Psoas muscle (tissue), 8 donors: ENCODE measurements around the gene ITSN1. TPM values are rescaled to one million over a fixed set of nuclear protein-coding genes. Genes with fewer than 3 reads are reported as not detected.
A peak's percentile ranks its signal among the peaks of the same experiment; 100 is the strongest.

ENCODE experiments used
- ATAC-seq, 4 donors: fragments of 200-7000 bp; cut with Tn5 transposase; one replicate each; pipeline ENCODE4 v1.9.1; 2020; ENCODE audit warnings: moderate library complexity in 3 of 4, mild to moderate bottlenecking in 2 of 4
- DNase-seq, 2 donors: peaks; one replicate each; pipeline ENCODE4 v3.0.0-alpha.2; 2020
- H3K27ac ChIP-seq: fragments of 200-600 bp; one replicate; pipeline ENCODE4 v1.8.0; 2022
- H3K27me3 ChIP-seq, 3 donors: fragments of 200-600 bp in 1 of 3; one replicate each; pipeline versions ENCODE4 v1.6.1 to v1.8.0; 2013 to 2022; ENCODE audit warnings: low read length in 2 of 3, mild to moderate bottlenecking in 2 of 3, moderate library complexity in 1 of 3; ENCODE audit not compliant: insufficient read depth in 3 of 3
- H3K36me3 ChIP-seq, 2 donors: fragments of 200-600 bp in 1 of 2; one replicate each; pipeline versions ENCODE4 v1.6.1 to v1.8.0; 2013 to 2022; ENCODE audit warnings: low read depth in 1 of 2, mild to moderate bottlenecking in 1 of 2, moderate library complexity in 1 of 2; ENCODE audit not compliant: insufficient read depth in 1 of 2
- H3K4me1 ChIP-seq: fragments of 200-600 bp; one replicate; pipeline ENCODE4 v1.8.0; 2022
- H3K4me3 ChIP-seq: fragments of 200-600 bp; one replicate; pipeline ENCODE4 v1.8.0; 2022; ENCODE audit warnings: mild to moderate bottlenecking
- H3K9me3 ChIP-seq: fragments of 200-600 bp; one replicate; pipeline ENCODE4 v1.8.0; 2022
- WGBS, 3 donors: extraction: QIAGEN DNeasy Blood & Tissue Kit; methylation state at CpG; one replicate each; pipeline versions ENCODE4 v1.1.6 to v1.1.7; 2013; 5-methylcytosine and 5-hydroxymethylcytosine counted together
- intact Hi-C, 2 donors: fragments of 100-400 bp; cut with DNase I; formaldehyde crosslinking; loops; one replicate each; pipeline versions ENCODE4 v1.11.0 to v1.14.2; 2022
- polyA plus RNA-seq, 3 donors: library from polyadenylated mRNA; stranded (reverse); fragments of 200-250 nt; gene quantifications; one replicate each; pipeline ENCODE4 v1.2.3, GENCODE V29; 2013
- total RNA-seq, 4 donors: library from RNA; stranded (reverse); fragmentation: NEBNext Ultra II Directional in 2 of 4; extraction: Animal tissue kit (Norgen Biotek cat#: 25700) in 2 of 4; gene quantifications; one replicate each; pipeline versions ENCODE4 v1.2.1 to v1.2.4, GENCODE V29; 2021 to 2023
- TF ChIP-seq, protein P1 (sequence below): fragments of 200-600 bp; IDR thresholded peaks from one replicate; pipeline ENCODE4 v1.8.0; 2022; ENCODE audit warnings: antibody characterized with exemption
- donor health status: healthy with polysubstance abuse.
- donor health status: DM: no; HTN: no; CAD: no; lungs with moderate emphysema.
- donor health status: Bipolar disorder and iron deficiency.
- donor health status: healthy.
- donor health status: DM: yes; HTN: yes; CAD: no.
- donor health status: DM: no; HTN: no; CAD: no.
- donor health status: DM: no; HTN: no; CAD: no.
- donor health status: DM: yes; HTN: yes; CAD: no.

Gene ITSN1
- total and polyA plus RNA-seq, 7 donors: 9.3 to 43.8 (median 22.4) TPM

DNA sequence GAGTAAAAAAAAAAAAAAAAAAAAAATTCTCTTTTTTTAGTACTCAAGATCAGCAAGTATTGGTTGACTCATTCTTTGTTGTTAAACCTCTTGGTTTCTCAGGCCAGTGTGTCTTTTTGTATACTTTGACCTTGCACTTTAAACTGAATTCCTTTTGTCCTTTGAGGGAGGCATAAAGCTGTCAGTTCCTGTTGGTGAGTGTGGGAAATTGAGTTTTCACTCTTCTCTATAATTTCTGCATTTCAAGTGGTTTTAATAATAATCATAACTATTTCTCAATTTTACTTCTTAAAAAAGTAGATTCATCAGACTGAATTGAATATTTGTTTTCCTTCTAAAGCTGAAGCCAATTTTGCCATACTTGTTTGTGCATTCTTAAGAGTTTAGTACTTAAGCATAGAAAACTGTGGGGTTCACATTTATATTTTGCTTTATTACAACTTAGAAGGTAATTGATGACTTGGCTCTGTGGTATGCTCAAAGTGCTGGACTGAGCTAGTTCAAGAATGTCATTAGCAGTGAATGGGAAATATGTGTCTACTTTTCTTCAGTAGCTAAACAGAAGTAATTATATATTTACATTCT lies 43.4 kb downstream of the ITSN1 start:
- Histone ChIP-seq H3K9me3 (no peaks in the 10 kb centered on the region), H3K36me3 (no peaks in the 10 kb centered on the region), H3K4me1 (peaks cover 46% of the 10 kb centered on the region), H3K27ac (no peak overlapping the region), H3K27me3 (no peaks in the 10 kb centered on the region), H3K4me3 (no peak overlapping the region)
- DNase-seq (no peak), ATAC-seq (no peak)
- TF ChIP-seq, protein P1, sequence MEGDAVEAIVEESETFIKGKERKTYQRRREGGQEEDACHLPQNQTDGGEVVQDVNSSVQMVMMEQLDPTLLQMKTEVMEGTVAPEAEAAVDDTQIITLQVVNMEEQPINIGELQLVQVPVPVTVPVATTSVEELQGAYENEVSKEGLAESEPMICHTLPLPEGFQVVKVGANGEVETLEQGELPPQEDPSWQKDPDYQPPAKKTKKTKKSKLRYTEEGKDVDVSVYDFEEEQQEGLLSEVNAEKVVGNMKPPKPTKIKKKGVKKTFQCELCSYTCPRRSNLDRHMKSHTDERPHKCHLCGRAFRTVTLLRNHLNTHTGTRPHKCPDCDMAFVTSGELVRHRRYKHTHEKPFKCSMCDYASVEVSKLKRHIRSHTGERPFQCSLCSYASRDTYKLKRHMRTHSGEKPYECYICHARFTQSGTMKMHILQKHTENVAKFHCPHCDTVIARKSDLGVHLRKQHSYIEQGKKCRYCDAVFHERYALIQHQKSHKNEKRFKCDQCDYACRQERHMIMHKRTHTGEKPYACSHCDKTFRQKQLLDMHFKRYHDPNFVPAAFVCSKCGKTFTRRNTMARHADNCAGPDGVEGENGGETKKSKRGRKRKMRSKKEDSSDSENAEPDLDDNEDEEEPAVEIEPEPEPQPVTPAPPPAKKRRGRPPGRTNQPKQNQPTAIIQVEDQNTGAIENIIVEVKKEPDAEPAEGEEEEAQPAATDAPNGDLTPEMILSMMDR: no peak
- intact Hi-C loops: loop anchor here in 1 of 2 donors (5.0 kb wide), 1 partner anchor 33 kb away; no protein-coding TSS in a partner anchor

GRCh38 chr21:33686386-33686785 lies 44.1 kb downstream of the ITSN1 start:
- intact Hi-C loops: loop anchor here in 1 of 2 donors (5.0 kb wide), 1 partner anchor 34 kb away; no protein-coding TSS in a partner anchor
- TF ChIP-seq, protein P1: no peak
- 23 to 60% (median 32%) methylated on average over 3 of the region's 3 CpGs for WGBS, 3 donors
- Histone ChIP-seq H3K36me3 (no peaks in the 10 kb centered on the region), H3K4me1 (peaks cover 46% of the 10 kb centered on the region), H3K27me3 (no peaks in the 10 kb centered on the region), H3K27ac (no peak overlapping the region), H3K4me3 (no peak overlapping the region), H3K9me3 (no peaks in the 10 kb centered on the region)
- DNase-seq (no peak), ATAC-seq (peak in 3 of 4 donors; percentile 42 to 57 (median 48))

DNA sequence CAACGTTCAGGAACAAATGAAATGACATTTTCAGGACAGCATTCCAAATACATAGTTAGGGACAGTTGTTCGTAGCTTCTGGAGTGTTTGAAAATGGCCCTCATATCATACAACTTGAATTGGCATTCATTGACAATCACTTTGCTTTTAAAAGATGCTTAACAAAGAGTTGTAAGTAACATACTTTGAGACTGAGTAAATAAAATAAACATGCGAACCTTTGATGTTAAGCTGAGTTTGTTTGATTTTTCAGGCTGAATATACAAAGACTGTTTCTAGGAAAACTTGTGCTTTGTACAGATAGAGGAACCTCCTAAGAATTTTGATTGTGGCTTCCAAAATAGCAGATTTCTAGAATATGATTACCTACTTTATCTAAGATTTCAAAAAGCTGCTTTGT lies 45.3 kb downstream of the ITSN1 start:
- Histone ChIP-seq H3K4me1 (peaks cover 53% of the 10 kb centered on the region), H3K4me3 (no peak overlapping the region), H3K27ac (no peak overlapping the region), H3K27me3 (no peaks in the 10 kb centered on the region), H3K9me3 (no peaks in the 10 kb centered on the region), H3K36me3 (no peaks in the 10 kb centered on the region)
- intact Hi-C loops: loop anchor here in 1 of 2 donors (5.0 kb wide), 1 partner anchor 35 kb away; no protein-coding TSS in a partner anchor
- no peak for ATAC-seq
- TF ChIP-seq, protein P1: no peak
- DNase-seq: no peak
- 66 to 85% (median 75%) methylated on average over 3 of the region's 3 CpGs for WGBS, 3 donors

GRCh38 chr21:33688353-33688752 lies 46.1 kb downstream of the ITSN1 start:
- 62 to 82% (median 71%) methylated on average over 1 of the region's 1 CpG for WGBS, 3 donors
- Histone ChIP-seq H3K4me3 (no peak overlapping the region), H3K9me3 (no peaks in the 10 kb centered on the region), H3K4me1 (peaks cover 48% of the 10 kb centered on the region), H3K36me3 (no peaks in the 10 kb centered on the region), H3K27ac (no peak overlapping the region), H3K27me3 (no peaks in the 10 kb centered on the region)
- DNase-seq (no peak), ATAC-seq (no peak)
- TF ChIP-seq, protein P1: no peak
- intact Hi-C loops: loop anchor here in 1 of 2 donors (5.0 kb wide), 1 partner anchor 36 kb away; no protein-coding TSS in a partner anchor

DNA sequence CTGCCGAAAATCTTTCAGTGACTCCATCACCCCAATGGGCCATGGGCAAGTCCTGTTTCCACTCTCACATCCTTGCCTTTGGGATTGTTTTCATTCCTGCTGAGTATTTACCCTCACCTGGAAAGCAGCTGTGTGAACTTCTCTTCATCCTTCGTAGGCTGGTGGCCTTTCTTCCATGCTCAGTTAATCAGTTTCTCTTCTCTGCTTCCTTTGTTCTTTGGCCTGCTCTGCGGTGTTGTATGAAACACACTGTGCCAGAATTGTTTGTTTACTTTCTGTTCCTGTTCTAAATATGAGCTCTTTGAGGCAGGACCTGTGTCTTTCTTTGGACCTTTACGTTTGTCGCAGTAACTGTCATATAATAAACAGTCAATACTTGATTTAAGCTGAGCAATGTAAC lies 48.6 kb downstream of the ITSN1 start:
- Histone ChIP-seq H3K27me3 (no peaks in the 10 kb centered on the region), H3K36me3 (no peaks in the 10 kb centered on the region), H3K9me3 (no peaks in the 10 kb centered on the region), H3K4me3 (no peak overlapping the region), H3K27ac (no peak overlapping the region), H3K4me1 (peaks cover 22% of the 10 kb centered on the region)
- ATAC-seq (no peak), DNase-seq (no peak)
- TF ChIP-seq, protein P1: no peak
- intact Hi-C loops: no loop called here
- WGBS, 3 donors: 83 to 96% (median 90%) methylated on average over 5 of the region's 5 CpGs
